NCI-H345 treated with DMSO at 0.1 percent for 48 hours (cell line): ENCODE measurements around the gene NBPF11.
"Not testable (repeated sequence)": the region's sequence is repeated elsewhere in the genome, so short reads cannot be mapped to it uniquely, and the experiment has no call there.

Experiments
- DNase-seq: peaks from one replicate; lab custom pipeline; 2025; ENCODE audit not compliant: unreplicated experiment; lab: John Stamatoyannopoulos, UW

The NBPF11 gene

GRCh38 chr1:148060294-148060701, 91.8 kb downstream of the NBPF11 start:
- DNase-seq = not testable (repeated sequence)

- not testable (repeated sequence) for DNase-seq
Observed at GRCh38 chr1:148057384-148057783, 94.7 kb downstream of the NBPF11 start.
